Cardiac muscle cell (in vitro differentiated cells and primary cell): Measurements from ENCODE around the gene PNMA3. TPM values are rescaled to one million over a fixed set of nuclear protein-coding genes. Genes with fewer than 3 reads are reported as not detected.

Source experiments
- DNase-seq, 2 donors: peaks; one replicate each; pipeline versions ENCODE4 v3.0.0 to v3.0.0-alpha.2; 2010 to 2017; ENCODE audit warnings: low read depth in 1 of 2, low spot score in 1 of 2
- H3K27ac ChIP-seq: fragments of 200-600 bp; sonication (generic); 2 replicates; pipeline ENCODE4 v1.5.1; 2016
- H3K27me3 ChIP-seq: fragments of 200-600 bp; sonication (generic); 2 replicates; pipeline ENCODE4 v1.6.0; 2016; ENCODE audit warnings: control low read depth
- H3K36me3 ChIP-seq: fragments of 200-600 bp; sonication (generic); 2 replicates; pipeline ENCODE4 v1.5.1; 2016; ENCODE audit warnings: control low read depth
- H3K4me1 ChIP-seq: fragments of 200-600 bp; sonication (generic); 2 replicates; pipeline ENCODE4 v1.8.1; 2017; ENCODE audit warnings: low read depth, mild to moderate bottlenecking, mixed run types
- H3K4me3 ChIP-seq: fragments of 200-600 bp; sonication (generic); 2 replicates; pipeline ENCODE4 v1.5.1; 2016; ENCODE audit warnings: mild to moderate bottlenecking
- H3K9me3 ChIP-seq: fragments of 200-600 bp; sonication (generic); 2 replicates; pipeline ENCODE4 v1.5.1; 2017; ENCODE audit warnings: low read depth, mild to moderate bottlenecking, control low read depth
- CTCF ChIP-seq: IDR thresholded peaks from 2 replicates; pipeline ENCODE4 v1.5.1; 2012; ENCODE audit warnings: low read depth, mild to moderate bottlenecking, low read length
- polyA plus RNA-seq: library from polyadenylated mRNA; unstranded; fragments of >200 nt; fragmentation: Nextera tagmentation; extraction: Ambion mirVana; gene quantifications from 2 replicates; pipeline ENCODE4 v1.2.1, GENCODE V29; 2016
- total RNA-seq: library from RNA; depleted of rRNA; stranded (reverse); fragments of >200 nt; gene quantifications from 2 replicates; pipeline ENCODE4 v1.2.3, GENCODE V29; 2016

Gene PNMA3
- total and polyA plus RNA-seq, 2 experiments from 2014 or later: 8.9 to 19.7 TPM

GRCh38 chrX:153030801-153031200, 25.5 kb upstream of the PNMA3 start:
- H3K9me3 ChIP-seq: no peaks in the 10 kb centered on the region
- no peaks in the 10 kb centered on the region for H3K36me3 ChIP-seq
- H3K4me3 ChIP-seq: no peak overlapping the region
- no peaks in the 10 kb centered on the region for H3K27me3 ChIP-seq
- no peaks in the 10 kb centered on the region for H3K4me1 ChIP-seq
- H3K27ac ChIP-seq: no peak overlapping the region
- no peak for TF ChIP-seq CTCF
- DNase-seq: no peak

DNA sequence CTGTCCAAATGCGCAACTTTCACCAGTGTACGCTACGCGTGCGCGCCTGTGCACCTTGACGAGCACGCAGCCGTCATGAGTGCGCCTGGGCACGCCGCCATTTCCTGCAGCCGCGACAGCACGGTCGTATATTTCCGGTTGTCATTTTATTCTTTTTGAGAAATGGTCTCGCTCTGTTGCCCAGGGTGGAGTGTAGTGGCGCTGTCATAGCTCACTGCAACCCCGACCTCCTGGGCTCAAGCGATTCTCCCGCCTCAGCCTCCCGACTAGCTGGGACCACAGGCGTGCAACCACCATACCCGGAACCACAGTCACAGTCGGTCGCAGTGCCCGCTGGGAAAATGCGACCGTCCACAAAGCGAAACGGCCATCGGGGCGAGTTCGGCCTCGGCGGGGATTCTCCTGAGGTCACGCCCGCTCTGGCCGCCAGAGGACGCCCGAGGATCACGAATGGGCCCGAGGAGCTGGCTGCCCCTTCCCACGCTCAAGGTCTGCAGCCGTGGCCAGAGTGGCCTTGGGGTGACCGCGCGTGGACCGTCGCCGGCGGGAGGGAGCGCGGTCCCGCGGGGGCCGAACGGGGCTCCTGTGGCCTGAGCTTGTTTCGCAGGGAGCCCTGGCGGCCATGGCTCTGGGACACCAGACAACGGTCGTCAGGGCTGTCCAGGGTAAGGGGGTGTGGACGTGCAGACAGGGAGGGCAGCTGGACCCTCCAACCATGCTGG, 23.7 kb upstream of the PNMA3 start:
- Histone ChIP-seq H3K9me3 (no peaks in the 10 kb centered on the region), H3K4me1 (no peaks in the 10 kb centered on the region), H3K27ac (no peak overlapping the region), H3K4me3 (peak overlapping the region; percentile 19), H3K36me3 (no peaks in the 10 kb centered on the region), H3K27me3 (no peaks in the 10 kb centered on the region)
- peak; percentile 71 for TF ChIP-seq CTCF
- peak; percentile 57 to 63 for DNase-seq

DNA sequence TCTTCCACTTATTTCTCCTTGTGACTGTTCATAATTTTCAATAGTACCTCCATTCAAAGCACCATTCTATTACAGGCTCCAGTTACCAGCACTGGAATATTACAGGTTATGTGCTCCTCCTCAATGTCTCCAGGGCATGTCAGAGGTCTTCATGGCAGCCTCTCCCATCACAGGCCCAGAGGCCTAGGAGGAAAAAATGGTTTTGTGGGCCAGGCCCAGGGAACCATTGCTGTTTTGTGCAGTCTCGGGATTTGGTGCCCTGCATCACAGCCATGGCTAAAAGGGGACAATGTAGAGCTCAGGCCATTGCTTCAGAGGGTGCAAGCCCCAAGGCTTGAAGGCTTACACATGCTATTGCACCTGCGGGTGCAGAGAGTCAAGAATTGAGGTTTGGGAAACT, 7.2 kb upstream of the PNMA3 start:
- Histone ChIP-seq H3K36me3 (no peaks in the 10 kb centered on the region), H3K4me3 (no peak overlapping the region), H3K4me1 (no peaks in the 10 kb centered on the region), H3K27me3 (no peaks in the 10 kb centered on the region), H3K9me3 (no peaks in the 10 kb centered on the region), H3K27ac (no peak overlapping the region)
- no peak for DNase-seq
- no peak for TF ChIP-seq CTCF

GRCh38 chrX:153052534-153052933, 3.7 kb upstream of the PNMA3 start:
- H3K27me3 ChIP-seq: no peaks in the 10 kb centered on the region
- no peak for TF ChIP-seq CTCF
- DNase-seq: no peak
- no peaks in the 10 kb centered on the region for H3K4me1 ChIP-seq
- H3K4me3 ChIP-seq: no peak overlapping the region
- H3K27ac ChIP-seq: no peak overlapping the region
- H3K36me3 ChIP-seq: no peaks in the 10 kb centered on the region
- no peaks in the 10 kb centered on the region for H3K9me3 ChIP-seq

GRCh38 chrX:153057281-153057680, 1.0 kb downstream of the PNMA3 start:
- no peaks in the 10 kb centered on the region for H3K36me3 ChIP-seq
- no peak overlapping the region for H3K27ac ChIP-seq
- H3K9me3 ChIP-seq: no peaks in the 10 kb centered on the region
- H3K4me1 ChIP-seq: no peaks in the 10 kb centered on the region
- TF ChIP-seq CTCF: no peak
- no peaks in the 10 kb centered on the region for H3K27me3 ChIP-seq
- H3K4me3 ChIP-seq: no peak overlapping the region
- DNase-seq: peak in 1 of 2 donors; percentile 12
